Stomach (tissue), 4 donors: ENCODE data around the gene COBL.

ENCODE experiments used
- CTCF ChIP-seq, 7 experiments: fragments of 450-650 bp in 4 of 7; fragments of 200-600 bp in 3 of 7; sonication (generic) in 3 of 7; IDR thresholded peaks; one replicate each; pipeline ENCODE4 v1.5.1; 2016 to 2019; ENCODE audit warnings: antibody characterized with exemption in 7 of 7, control low read depth in 2 of 7, mild to moderate bottlenecking in 1 of 7
- EP300 ChIP-seq: sonication (generic); formaldehyde crosslinking; IDR thresholded peaks from one replicate; pipeline ENCODE4 v1.6.1; 2017; ENCODE audit warnings: antibody characterized with exemption

DNA sequence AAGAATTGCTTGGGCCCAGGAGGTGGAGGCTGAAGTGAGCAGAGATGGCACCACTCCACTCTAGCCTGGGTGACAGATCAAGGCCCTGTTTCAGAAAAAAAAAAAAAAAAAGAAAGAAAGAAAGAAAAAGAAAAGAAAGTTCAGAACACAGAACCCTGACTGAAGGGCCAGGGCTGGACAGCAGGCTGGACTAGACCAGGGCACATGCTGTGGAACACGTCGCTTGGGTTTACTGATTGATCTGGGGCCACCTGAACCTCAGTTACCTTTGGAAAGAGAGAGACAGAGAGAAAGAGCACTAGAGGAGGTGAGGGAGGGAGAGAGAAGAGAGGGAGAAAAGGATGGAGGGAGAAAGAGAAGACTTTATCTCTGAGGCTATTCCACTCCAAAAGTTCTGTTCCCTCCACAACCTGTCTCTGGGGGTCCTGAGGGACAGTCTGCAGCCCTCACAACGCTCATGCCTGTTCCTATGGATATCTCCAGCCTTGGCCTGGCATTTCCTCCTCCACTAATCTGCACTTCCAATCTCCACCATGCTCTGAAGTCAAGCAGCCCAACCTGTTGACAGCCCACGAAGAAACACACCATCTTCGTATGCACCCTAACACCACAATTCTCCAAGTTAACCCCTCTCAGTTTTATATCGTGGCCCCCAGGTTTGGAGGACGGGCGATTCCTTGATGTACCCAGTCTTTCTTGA lies 81.8 kb downstream of the COBL start:
- TF ChIP-seq EP300 (no peak), CTCF (IDR thresholded peaks at IDR 0.05) (no peak)
